ENCODE data around the gene SLC6A8.
A peak's percentile ranks its signal among the peaks of the same experiment; 100 is the strongest.
"Not testable (repeated sequence)": the region's sequence is repeated elsewhere in the genome, so short reads cannot be mapped to it uniquely, and the experiment has no call there.

SLC6A8 gene

GRCh38 chrX:153671589-153672530 lies 15.9 kb upstream of the SLC6A8 start:
- TF ChIP-seq, protein P1, sequence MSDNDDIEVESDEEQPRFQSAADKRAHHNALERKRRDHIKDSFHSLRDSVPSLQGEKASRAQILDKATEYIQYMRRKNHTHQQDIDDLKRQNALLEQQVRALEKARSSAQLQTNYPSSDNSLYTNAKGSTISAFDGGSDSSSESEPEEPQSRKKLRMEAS (IDR thresholded peaks at IDR 0.05; ENCODE audit: low read depth, low read length), result no peak
- TF ChIP-seq, protein P2, sequence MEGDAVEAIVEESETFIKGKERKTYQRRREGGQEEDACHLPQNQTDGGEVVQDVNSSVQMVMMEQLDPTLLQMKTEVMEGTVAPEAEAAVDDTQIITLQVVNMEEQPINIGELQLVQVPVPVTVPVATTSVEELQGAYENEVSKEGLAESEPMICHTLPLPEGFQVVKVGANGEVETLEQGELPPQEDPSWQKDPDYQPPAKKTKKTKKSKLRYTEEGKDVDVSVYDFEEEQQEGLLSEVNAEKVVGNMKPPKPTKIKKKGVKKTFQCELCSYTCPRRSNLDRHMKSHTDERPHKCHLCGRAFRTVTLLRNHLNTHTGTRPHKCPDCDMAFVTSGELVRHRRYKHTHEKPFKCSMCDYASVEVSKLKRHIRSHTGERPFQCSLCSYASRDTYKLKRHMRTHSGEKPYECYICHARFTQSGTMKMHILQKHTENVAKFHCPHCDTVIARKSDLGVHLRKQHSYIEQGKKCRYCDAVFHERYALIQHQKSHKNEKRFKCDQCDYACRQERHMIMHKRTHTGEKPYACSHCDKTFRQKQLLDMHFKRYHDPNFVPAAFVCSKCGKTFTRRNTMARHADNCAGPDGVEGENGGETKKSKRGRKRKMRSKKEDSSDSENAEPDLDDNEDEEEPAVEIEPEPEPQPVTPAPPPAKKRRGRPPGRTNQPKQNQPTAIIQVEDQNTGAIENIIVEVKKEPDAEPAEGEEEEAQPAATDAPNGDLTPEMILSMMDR (IDR thresholded peaks at IDR 0.05; ENCODE audit: low read depth, low read length), result no peak
- no peak for TF ChIP-seq POLR2A (IDR thresholded peaks at IDR 0.05; ENCODE audit: extremely low read depth, insufficient read length)
- no peak for TF ChIP-seq MYC (IDR thresholded peaks at IDR 0.05; ENCODE audit: low read depth, low read length)
- no peak overlapping the region for H3K4me3 ChIP-seq (ENCODE audit: low read depth, low read length)
- no peak for DNase-seq (ENCODE audit: low read depth)

- TF ChIP-seq POLR2A (IDR thresholded peaks at IDR 0.05; ENCODE audit: extremely low read depth, insufficient read length), result no peak
- H3K4me3 ChIP-seq (ENCODE audit: low read depth, low read length), result no peak overlapping the region
Measured at GRCh38 chrX:153672531-153673427, 14.9 kb upstream of the SLC6A8 start.

GRCh38 chrX:153673428-153674218 lies 14.1 kb upstream of the SLC6A8 start, which contains the start of gene PNCK:
PNCK (minus strand) TSS chrX:153673813; CDS start chrX:153673076, 737 bp downstream.
- H3K4me3 ChIP-seq (ENCODE audit: low read depth, low read length), result no peak within 1 kb of the TSS
- no peak for DNase-seq (ENCODE audit: low read depth)

More at GRCh38 chrX:153672531-153673427, 14.9 kb upstream of the SLC6A8 start:
- DNase-seq (ENCODE audit: low read depth), result peak; percentile 27

GRCh38 chrX:153674219-153674851 lies 13.4 kb upstream of the SLC6A8 start:
- TF ChIP-seq, protein P2 (IDR thresholded peaks at IDR 0.05; ENCODE audit: low read depth, low read length), result no peak
- TF ChIP-seq, protein P1 (IDR thresholded peaks at IDR 0.05; ENCODE audit: low read depth, low read length), result no peak
- TF ChIP-seq POLR2A (IDR thresholded peaks at IDR 0.05; ENCODE audit: extremely low read depth, insufficient read length), result no peak
- no peak for TF ChIP-seq MYC (IDR thresholded peaks at IDR 0.05; ENCODE audit: low read depth, low read length)
- no peak overlapping the region for H3K4me3 ChIP-seq (ENCODE audit: low read depth, low read length)

More at GRCh38 chrX:153673428-153674218, 14.1 kb upstream of the SLC6A8 start, which contains the start of gene PNCK:
- TF ChIP-seq POLR2A (IDR thresholded peaks at IDR 0.05; ENCODE audit: extremely low read depth, insufficient read length), result no peak
- TF ChIP-seq MYC (IDR thresholded peaks at IDR 0.05; ENCODE audit: low read depth, low read length), result no peak
- TF ChIP-seq, protein P2 (IDR thresholded peaks at IDR 0.05; ENCODE audit: low read depth, low read length), result no peak
- TF ChIP-seq, protein P1 (IDR thresholded peaks at IDR 0.05; ENCODE audit: low read depth, low read length), result no peak

DNA sequence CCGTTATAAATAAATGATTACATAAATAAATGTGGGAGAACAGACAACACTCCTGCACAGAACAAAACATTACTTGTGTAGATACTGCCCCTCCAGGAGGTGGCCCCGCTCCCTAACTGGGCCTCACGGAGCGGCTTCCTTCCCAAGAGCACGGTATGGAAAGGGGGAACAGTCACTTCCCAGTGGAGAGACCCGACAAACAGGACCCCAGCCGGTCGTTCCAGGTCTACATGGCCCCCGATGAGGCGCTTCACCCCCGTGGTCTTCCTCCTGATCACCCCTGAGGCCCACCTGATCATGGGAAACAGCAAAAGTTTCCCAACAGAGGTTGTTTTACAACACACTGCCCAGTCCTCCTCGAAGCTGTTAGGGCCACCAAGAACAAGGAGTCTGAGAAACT lies 6.6 kb upstream of the SLC6A8 start:
- no peak overlapping the region for H3K4me3 ChIP-seq (ENCODE audit: low read depth, low read length)
- no peak for DNase-seq (ENCODE audit: low read depth)
- TF ChIP-seq MYC (IDR thresholded peaks at IDR 0.05; ENCODE audit: low read depth, low read length) (no peak), POLR2A (IDR thresholded peaks at IDR 0.05; ENCODE audit: extremely low read depth, insufficient read length) (no peak)
- TF ChIP-seq, protein P1 (IDR thresholded peaks at IDR 0.05; ENCODE audit: low read depth, low read length), result no peak
- TF ChIP-seq, protein P2 (IDR thresholded peaks at IDR 0.05; ENCODE audit: low read depth, low read length), result no peak

More at GRCh38 chrX:153674219-153674851, 13.4 kb upstream of the SLC6A8 start:
- DNase-seq (ENCODE audit: low read depth), result no peak

GRCh38 chrX:153683486-153683885 lies 4.2 kb upstream of the SLC6A8 start:
- not testable (repeated sequence) for H3K4me3 ChIP-seq (ENCODE audit: low read depth, low read length)

More at GRCh38 chrX:153683486-153683885, 4.2 kb upstream of the SLC6A8 start:
- not testable (repeated sequence) for DNase-seq (ENCODE audit: low read depth)
